H1 (cell line): ENCODE results near the gene CBX2. TPM values are rescaled to one million over a fixed set of nuclear protein-coding genes. Genes with fewer than 3 reads are reported as not detected.
A peak's percentile ranks its signal among the peaks of the same experiment; 100 is the strongest.

Experiments
- CTCF ChIA-PET: fragments of 300-600 bp; sonication (Branson Sonifier 250); formaldehyde crosslinking; loops from one replicate; lab custom pipeline; 2021; ENCODE audit not compliant: partially characterized antibody; lab: Charles Lee
- POLR2A ChIA-PET: fragments of 300-600 bp; sonication (Branson Sonifier 250); formaldehyde crosslinking; loops from one replicate; lab custom pipeline; 2021; ENCODE audit warnings: inconsistent platforms; ENCODE audit not compliant: partially characterized antibody; lab: Charles Lee
- DNase-seq, 2 experiments: peaks; one replicate each; pipeline versions ENCODE4 v3.0.0 to v3.0.0-alpha.2; 2010 to 2022; ENCODE audit warnings: low spot score in 2 of 2, low read depth in 1 of 2, mixed read lengths in 1 of 2
- FAIRE-seq: peaks from 2 replicates; lab custom pipeline; 2011; peaks lifted over from hg19 to GRCh38; lab: Jason Lieb, UNC
- H2AFZ ChIP-seq: 2 replicates; pipeline ENCODE4 v1.8.1; 2012; ENCODE audit warnings: low read length, inconsistent platforms
- H2AK5ac ChIP-seq: 2 replicates; pipeline ENCODE4 v1.6.1; 2013; ENCODE audit warnings: low read depth, low read length
- H2BK120ac ChIP-seq: replicated peaks from 2 replicates; pipeline ENCODE3; 2013; ENCODE audit warnings: low read depth, low read length, inconsistent platforms
- H2BK12ac ChIP-seq: 2 replicates; pipeline ENCODE4 v1.6.1; 2013; ENCODE audit warnings: low read depth, low read length
- H2BK15ac ChIP-seq: 2 replicates; pipeline ENCODE4 v1.6.1; 2013; ENCODE audit warnings: low read length
- H2BK20ac ChIP-seq: 2 replicates; pipeline ENCODE4 v1.6.1; 2013; ENCODE audit warnings: low read length
- H2BK5ac ChIP-seq: 2 replicates; pipeline ENCODE4 v1.6.1; 2013; ENCODE audit warnings: low read depth, low read length
- H3K14ac ChIP-seq: 2 replicates; pipeline ENCODE4 v1.6.1; 2013; ENCODE audit warnings: inconsistent platforms; ENCODE audit not compliant: insufficient read length
- H3K18ac ChIP-seq: 2 replicates; pipeline ENCODE4 v1.6.1; 2013; ENCODE audit warnings: low read length; ENCODE audit errors: extremely low read depth
- H3K23ac ChIP-seq: 2 replicates; pipeline ENCODE4 v1.6.1; 2013; ENCODE audit warnings: inconsistent platforms; ENCODE audit not compliant: insufficient read length
- H3K23me2 ChIP-seq: 2 replicates; pipeline ENCODE4 v1.6.1; 2013; ENCODE audit warnings: low read depth, low read length
- H3K27ac ChIP-seq: 2 replicates; pipeline ENCODE4 v1.6.1; 2011; ENCODE audit warnings: low read depth, low read length, inconsistent platforms
- H3K27me3 ChIP-seq, 4 experiments: replicated peaks in 1 of 4; 1 replicate in 1 of 4; 2 replicates in 3 of 4; pipeline versions ENCODE4 v1.6.1 to v1.8.1; 2011 to 2013; ENCODE audit warnings: low read length in 3 of 4, mild to moderate bottlenecking in 3 of 4, inconsistent platforms in 2 of 4, mixed read lengths in 2 of 4, moderate library complexity in 1 of 4; ENCODE audit not compliant: control insufficient read depth in 3 of 4, insufficient read depth in 3 of 4; ENCODE audit errors: extremely low read depth in 1 of 4
- H3K36me3 ChIP-seq, 4 experiments: 2 replicates each; pipeline versions ENCODE4 v1.6.1 to v1.8.1; 2011 to 2013; ENCODE audit warnings: mild to moderate bottlenecking in 4 of 4, low read length in 3 of 4, moderate library complexity in 2 of 4, control low read depth in 1 of 4, inconsistent platforms in 1 of 4; ENCODE audit not compliant: insufficient read depth in 4 of 4, control insufficient read depth in 2 of 4
- H3K4ac ChIP-seq: replicated peaks from 2 replicates; pipeline ENCODE3; 2013; ENCODE audit warnings: low read length, low read depth, mixed read lengths, inconsistent platforms; ENCODE audit not compliant: insufficient read length
- H3K4me1 ChIP-seq, 4 experiments: replicated peaks in 1 of 4; 1 replicate in 1 of 4; 2 replicates in 3 of 4; pipeline versions ENCODE4 v1.6.1 to v1.8.1; 2011 to 2013; ENCODE audit warnings: low read length in 3 of 4, inconsistent platforms in 2 of 4, mixed read lengths in 1 of 4; ENCODE audit not compliant: insufficient read depth in 4 of 4, control insufficient read depth in 3 of 4
- H3K4me2 ChIP-seq, 2 experiments: 2 replicates each; pipeline versions ENCODE4 v1.6.1 to v1.8.1; 2011 to 2013; ENCODE audit warnings: low read depth in 2 of 2, low read length in 2 of 2, control low read depth in 1 of 2, inconsistent platforms in 1 of 2, mild to moderate bottlenecking in 1 of 2; ENCODE audit not compliant: insufficient read depth in 1 of 2
- H3K4me3 ChIP-seq, 4 experiments: fragments of 200-600, 300-600 bp in 1 of 4; sonication (generic), shearing (Covaris generic), sonication (Bioruptor Twin) in 1 of 4; 2 replicates each; pipeline versions ENCODE4 v1.5.1 to v1.8.1; 2011 to 2016; ENCODE audit warnings: low read length in 4 of 4, low read depth in 3 of 4, control low read depth in 2 of 4, inconsistent platforms in 2 of 4, mild to moderate bottlenecking in 2 of 4, mixed read lengths in 1 of 4, moderate library complexity in 1 of 4; ENCODE audit not compliant: insufficient read depth in 2 of 4; ENCODE audit errors: extremely low read depth in 1 of 4
- H3K56ac ChIP-seq: replicated peaks from 2 replicates; pipeline ENCODE3; 2013; ENCODE audit warnings: low read depth, mild to moderate bottlenecking, mixed read lengths, low read length, inconsistent platforms; ENCODE audit not compliant: insufficient read length
- H3K79me1 ChIP-seq: 2 replicates; pipeline ENCODE4 v1.6.1; 2013; ENCODE audit warnings: low read depth, low read length, control low read depth
- H3K79me2 ChIP-seq, 2 experiments: 2 replicates each; pipeline versions ENCODE4 v1.6.1 to v1.8.1; 2012 to 2013; ENCODE audit warnings: low read length in 2 of 2, mild to moderate bottlenecking in 2 of 2, inconsistent platforms in 1 of 2; ENCODE audit not compliant: insufficient read depth in 2 of 2, control insufficient read depth in 1 of 2
- H3K9ac ChIP-seq, 4 experiments: replicated peaks in 1 of 4; 1 replicate in 1 of 4; 2 replicates in 3 of 4; pipeline versions ENCODE4 v1.6.1 to v1.8.1; 2011 to 2013; ENCODE audit warnings: low read depth in 3 of 4, low read length in 3 of 4, control low read depth in 2 of 4, mild to moderate bottlenecking in 2 of 4, moderate library complexity in 2 of 4, inconsistent platforms in 1 of 4; ENCODE audit errors: extremely low read depth in 1 of 4
- H3K9me3 ChIP-seq, 2 experiments: 2 replicates each; pipeline versions ENCODE4 v1.6.1 to v1.8.1; 2012 to 2013; ENCODE audit warnings: mild to moderate bottlenecking in 2 of 2, moderate library complexity in 2 of 2, control low read depth in 1 of 2, inconsistent platforms in 1 of 2, low read depth in 1 of 2, low read length in 1 of 2, mixed read lengths in 1 of 2; ENCODE audit not compliant: insufficient read depth in 2 of 2
- H4K20me1 ChIP-seq, 2 experiments: replicated peaks in 1 of 2; 2 replicates each; pipeline versions ENCODE3 to v1.8.1; 2011 to 2013; ENCODE audit warnings: inconsistent platforms in 2 of 2, low read length in 2 of 2, mild to moderate bottlenecking in 1 of 2; ENCODE audit not compliant: insufficient read depth in 2 of 2, control insufficient read depth in 1 of 2
- H4K5ac ChIP-seq: 2 replicates; pipeline ENCODE4 v1.6.1; 2013; ENCODE audit warnings: low read length, low read depth, mixed read lengths, inconsistent platforms; ENCODE audit not compliant: insufficient read length
- H4K8ac ChIP-seq: 2 replicates; pipeline ENCODE4 v1.8.0; 2013; ENCODE audit warnings: mild to moderate bottlenecking, moderate library complexity, low read length, inconsistent platforms; ENCODE audit not compliant: insufficient read depth; ENCODE audit errors: extremely low read depth
- H4K91ac ChIP-seq: replicated peaks from 2 replicates; pipeline ENCODE3; 2013; ENCODE audit warnings: low read length, mixed read lengths, inconsistent platforms; ENCODE audit not compliant: insufficient read length
- CBX5 ChIP-seq: fragments of 300-800, 300-1000 bp; sonication (generic); IDR thresholded peaks from 2 replicates; pipeline ENCODE4 v1.7.1; 2016; ENCODE audit warnings: antibody characterized with exemption, low read length, low read depth
- CREB1 ChIP-seq: IDR thresholded peaks from 2 replicates; pipeline ENCODE4 v1.6.1; 2012; ENCODE audit warnings: inconsistent platforms
- EP300 ChIP-seq, 2 experiments: IDR thresholded peaks; 1 replicate in 1 of 2; 2 replicates in 1 of 2; pipeline ENCODE4 v1.6.1; 2011 to 2012; ENCODE audit warnings: low read depth in 2 of 2, low read length in 2 of 2, mild to moderate bottlenecking in 2 of 2, borderline replicate concordance in 1 of 2, inconsistent platforms in 1 of 2, moderate library complexity in 1 of 2
- GABPA ChIP-seq: IDR thresholded peaks from 2 replicates; pipeline ENCODE4 v1.6.1; 2011; ENCODE audit warnings: mild to moderate bottlenecking, low read length, moderate library complexity, borderline replicate concordance; ENCODE audit not compliant: insufficient read depth
- GTF2F1 ChIP-seq: IDR thresholded peaks from 2 replicates; pipeline ENCODE4 v1.6.1; 2012; ENCODE audit warnings: low read depth, low read length, improper control_type of control experiment, borderline replicate concordance
- MAX ChIP-seq: IDR thresholded peaks from 2 replicates; pipeline ENCODE4 v1.6.1; 2012; ENCODE audit warnings: inconsistent platforms
- RBBP5 ChIP-seq: IDR thresholded peaks from 2 replicates; pipeline ENCODE4 v1.7.1; 2012; ENCODE audit warnings: low read depth, mild to moderate bottlenecking, inconsistent platforms, low read length, moderate library complexity, borderline replicate concordance
- RNF2 ChIP-seq: fragments of 200-900, 300-1000 bp; sonication (generic); IDR thresholded peaks from 2 replicates; pipeline ENCODE4 v1.7.1; 2016; ENCODE audit warnings: borderline replicate concordance, low read depth, mild to moderate bottlenecking, antibody characterized with exemption, low read length; ENCODE audit not compliant: poor library complexity, severe bottlenecking; ENCODE audit errors: missing control alignments
- YY1 ChIP-seq: IDR thresholded peaks from 2 replicates; pipeline ENCODE4 v1.6.1; 2011; ENCODE audit warnings: low read depth, mild to moderate bottlenecking, low read length
- WGBS, 2 experiments: shearing (Covaris generic) in 1 of 2; methylation state at CpG; one replicate each; pipeline versions ENCODE4 v1.1.6 to v1.1.7; 2013 to 2015; ENCODE audit warnings: low lambda C conversion rate in 2 of 2, mixed read lengths in 2 of 2, inconsistent platforms in 1 of 2, low coverage in 1 of 2, missing lambda C conversion rate in 1 of 2; ENCODE audit not compliant: insufficient replicate concordance in 2 of 2, insufficient coverage in 1 of 2, insufficient read length in 1 of 2; ENCODE audit errors: extremely low coverage in 1 of 2, missing lambda C conversion rate in 1 of 2; 5-methylcytosine and 5-hydroxymethylcytosine counted together
- polyA plus RNA-seq, 7 experiments: library from polyadenylated mRNA; depleted of rRNA in 3 of 7; stranded (reverse) in 5 of 7; unstranded in 2 of 7; fragments of >200 nt in 5 of 7; fragments of 200-250 nt in 2 of 7; gene quantifications; 1 replicate in 5 of 7; 2 replicates in 1 of 7; 4 replicates in 1 of 7; pipeline versions ENCODE4 v1.2.1 to v1.2.3, GENCODE V29; 2011 to 2013; ENCODE audit warnings: missing spikeins in 2 of 7, mixed read lengths in 2 of 7
- total RNA-seq: library from RNA; stranded (reverse); fragmentation: NEBNext Ultra II Directional; extraction: Animal tissue kit (Norgen Biotek cat#: 25700); gene quantifications from 2 replicates; pipeline ENCODE4 v1.2.1, GENCODE V29; 2021

Gene CBX2
- total and polyA plus RNA-seq, 2 of the 8 experiments (the other 6 are each of a cell fraction or from before 2014, with no cell fraction given), result 64.3 to 83.9 TPM

GRCh38 chr17:79836972-79837887 is 59.3 kb downstream of the CBX2 start:
- Histone ChIP-seq H3K4ac (no peak overlapping the region), H2BK120ac (no peak overlapping the region), H3K14ac (no peak overlapping the region), H3K4me2 (peak overlapping the region; percentile 75 to 88), H3K79me2 (no peaks in the 10 kb centered on the region), H2AK5ac (peak overlapping the region; percentile 82; the same call in 1 of the 2 replicates), H3K9me3 (peaks cover 0 to 8% of the 10 kb centered on the region in 2 experiments; a peak in 2 of 4 replicates), H4K8ac (peak overlapping the region; percentile 81; the same call in 1 of the 2 replicates), H3K27me3 (peaks cover 60 to 87% (median 83%) of the 10 kb centered on the region in 4 experiments), H3K79me1 (no peaks in the 10 kb centered on the region), H2AFZ (no peak overlapping the region), H3K23me2 (peaks cover 17% of the 10 kb centered on the region; the same call in 1 of the 2 replicates), H3K4me3 (peak overlapping the region; percentile 43 to 63 (median 60); a peak in 7 of 8 replicates), H2BK12ac (peak overlapping the region; percentile 75; the same call in 1 of the 2 replicates), H3K27ac (no peak overlapping the region), H3K23ac (no peak overlapping the region), H2BK5ac (no peak overlapping the region), H3K18ac (peak overlapping the region; percentile 80), H3K9ac (no peak overlapping the region), H3K56ac (no peak overlapping the region), H4K5ac (no peak overlapping the region), H4K20me1 (peaks cover 10 to 19% of the 10 kb centered on the region in 2 experiments), H3K4me1 (peaks cover 6 to 51% (median 43%) of the 10 kb centered on the region in 4 experiments), H2BK20ac (peak overlapping the region; percentile 32; the same call in 1 of the 2 replicates), H4K91ac (no peak overlapping the region), H3K36me3 (peaks cover 0 to 16% (median 0%) of the 10 kb centered on the region in 4 experiments; a peak in 1 of 8 replicates), H2BK15ac (no peak overlapping the region; the same call in 1 of the 2 replicates)
- POLR2A ChIA-PET, result interaction anchor here (0.6 to 15.2 kb wide), 18 partner anchors 11 to 163 kb away, joined by 3 to 374 read pairs (median 4); partner anchors contain the start of genes CBX2 and CBX8
- FAIRE-seq (no peak), DNase-seq (peak in 1 of 2 experiments; percentile 73)
- CTCF ChIA-PET, result interaction anchor here (0.7 to 24.7 kb wide), 20 partner anchors 12 to 447 kb away, joined by 3 to 576 read pairs (median 4); partner anchors contain the start of gene CBX8
- 1% methylated on average over 32 of the region's 41 CpGs; no CpG with 5 or more reads in 1 of the 2 experiments for WGBS, 2 experiments
- TF ChIP-seq GTF2F1 (no peak), GABPA (peak; percentile 33; the same call in 1 of the 2 replicates), YY1 (no peak), EP300 (IDR thresholded peaks at IDR 0.05; ENCODE audit: borderline replicate concordance in 1 of 2, low read depth in 2 of 2, low read length in 2 of 2) (no peak), MAX (peak; percentile 49; the same call in 1 of the 2 replicates), CBX5 (no peak), CREB1 (peak; percentile 59; the same call in 1 of the 2 replicates), RNF2 (peak; percentile 43), RBBP5 (peak; percentile 62; the same call in 1 of the 2 replicates)
